Measurements from ENCODE around the gene CAPN9.
"Not testable (repeated sequence)": the region's sequence is repeated elsewhere in the genome, so short reads cannot be mapped to it uniquely, and the experiment has no call there.

The CAPN9 gene

GRCh38 chr1:230747890-230748800 is 957 bp downstream of the CAPN9 start:
- no peak for DNase-seq

GRCh38 chr1:230749150-230749549 is 2.0 kb downstream of the CAPN9 start:
- DNase-seq, result no peak

GRCh38 chr1:230749635-230750034 is 2.4 kb downstream of the CAPN9 start:
- no peak for DNase-seq

- no peak for DNase-seq
Observed at GRCh38 chr1:230750576-230750975, 3.4 kb downstream of the CAPN9 start.

GRCh38 chr1:230750986-230751625 is 3.9 kb downstream of the CAPN9 start:
- DNase-seq, result no peak

- DNase-seq, result no peak
Observed at GRCh38 chr1:230752407-230752806, 5.2 kb downstream of the CAPN9 start.

- no peak for DNase-seq
Observed at GRCh38 chr1:230753191-230753585, 6.0 kb downstream of the CAPN9 start.

GRCh38 chr1:230753586-230754251 is 6.5 kb downstream of the CAPN9 start:
- no peak for DNase-seq

GRCh38 chr1:230754796-230755195 is 7.6 kb downstream of the CAPN9 start:
- no peak for DNase-seq

- no peak for DNase-seq
Observed at GRCh38 chr1:230757856-230758708, 10.9 kb downstream of the CAPN9 start.

GRCh38 chr1:230758709-230759368 is 11.7 kb downstream of the CAPN9 start:
- DNase-seq, result no peak

GRCh38 chr1:230759369-230760065 is 12.3 kb downstream of the CAPN9 start:
- no peak for DNase-seq

GRCh38 chr1:230760360-230760827 is 13.2 kb downstream of the CAPN9 start:
- DNase-seq, result no peak

GRCh38 chr1:230761443-230762167 is 14.4 kb downstream of the CAPN9 start:
- no peak for DNase-seq

GRCh38 chr1:230763927-230764591 is 16.9 kb downstream of the CAPN9 start:
- no peak for DNase-seq

- no peak for DNase-seq
Observed at GRCh38 chr1:230766318-230766717, 19.1 kb downstream of the CAPN9 start.

- not testable (repeated sequence) for DNase-seq
Observed at GRCh38 chr1:230767859-230768612, 20.8 kb downstream of the CAPN9 start.

GRCh38 chr1:230768903-230769570 is 21.8 kb downstream of the CAPN9 start:
- no peak for DNase-seq

GRCh38 chr1:230770317-230770716 is 23.1 kb downstream of the CAPN9 start:
- DNase-seq, result no peak

All from activated gamma-delta T cell (primary cell).